A549 (cell line): ENCODE measurements around the gene CAVIN3. TPM values are rescaled to one million over a fixed set of nuclear protein-coding genes. Genes with fewer than 3 reads are reported as not detected.

Experiments
- ATAC-seq, 2 experiments: fragments of 200-7000 bp in 1 of 2; fragments of >200 bp in 1 of 2; cut with Nextera tagmentation in 1 of 2; cut with Tn5 transposase in 1 of 2; 3 replicates each; pipeline versions ENCODE4 v1.8.0 to v1.9.1; 2018 to 2020; ENCODE audit warnings: mild to moderate bottlenecking in 1 of 2, moderate library complexity in 1 of 2
- CTCF ChIA-PET: fragments of 300-600 bp; sonication (Branson Sonifier 250); formaldehyde crosslinking; extraction: SDS; loops from one replicate; lab custom pipeline; 2021; ENCODE audit warnings: antibody characterized with exemption, inconsistent platforms; lab: Yijun Ruan, JAX
- POLR2A ChIA-PET: fragments of 350-600 bp; formaldehyde crosslinking; extraction: SDS; loops from one replicate; lab custom pipeline; 2021; ENCODE audit warnings: antibody characterized with exemption, inconsistent platforms; lab: Yijun Ruan, JAX
- DNase-seq, 2 experiments: peaks; one replicate each; pipeline versions ENCODE4 v3.0.0 to v3.0.0-alpha.2; 2011 to 2016; ENCODE audit warnings: low read depth in 1 of 2, low spot score in 1 of 2
- FAIRE-seq: peaks from 2 replicates; lab custom pipeline; 2011; peaks lifted over from hg19 to GRCh38; lab: Jason Lieb, UNC
- H3K27ac ChIP-seq, 2 experiments: fragments of >200 bp; sonication (Bioruptor Twin); formaldehyde crosslinking; 3 replicates each; pipeline ENCODE4 v1.5.1; 2016 to 2017
- H3K4me1 ChIP-seq: fragments of >200 bp; sonication (Bioruptor Twin); formaldehyde crosslinking; 3 replicates; pipeline ENCODE4 v1.6.1; 2016
- H3K4me2 ChIP-seq: fragments of >200 bp; sonication (Bioruptor Twin); formaldehyde crosslinking; 3 replicates; pipeline ENCODE4 v1.6.1; 2016
- H3K4me3 ChIP-seq: fragments of >200 bp; sonication (Bioruptor Twin); formaldehyde crosslinking; 3 replicates; pipeline ENCODE4 v1.5.1; 2016
- H3K9me3 ChIP-seq: fragments of >200 bp; sonication (Bioruptor Twin); formaldehyde crosslinking; 3 replicates; pipeline ENCODE4 v1.6.1; 2016
- CHD2 ChIP-seq: fragments of 150-350 bp; IDR thresholded peaks from 2 replicates; pipeline ENCODE4 v1.6.1; 2014; ENCODE audit warnings: low read length; ENCODE audit not compliant: partially characterized antibody
- EHMT2 ChIP-seq: fragments of 200-600 bp; sonication (generic); IDR thresholded peaks from 2 replicates; pipeline ENCODE4 v1.6.1; 2016; ENCODE audit warnings: antibody characterized with exemption, low read depth, mild to moderate bottlenecking, moderate library complexity
- FOSB ChIP-seq: fragments of 250-450 bp; sonication (Bioruptor Pico); IDR thresholded peaks from 2 replicates; pipeline ENCODE4 v1.5.0; 2020; ENCODE audit warnings: mild to moderate bottlenecking, moderate library complexity
- GATA3 ChIP-seq: IDR thresholded peaks from 2 replicates; pipeline ENCODE4 v1.6.1; 2012; ENCODE audit warnings: borderline replicate concordance
- JUNB ChIP-seq: fragments of >200 bp; sonication (Bioruptor Twin); formaldehyde crosslinking; IDR thresholded peaks from 2 replicates; pipeline ENCODE4 v1.6.1; 2016
- KDM5A ChIP-seq: fragments of 200-600 bp; sonication (generic); IDR thresholded peaks from 2 replicates; pipeline ENCODE4 v1.6.1; 2016; ENCODE audit warnings: antibody characterized with exemption, mild to moderate bottlenecking
- NPAS2 ChIP-seq: fragments of 250-450 bp; sonication (Bioruptor Pico); IDR thresholded peaks from 2 replicates; pipeline ENCODE4 v1.8.0; 2022; ENCODE audit warnings: mild to moderate bottlenecking, moderate library complexity, borderline replicate concordance
- POLR2A ChIP-seq: IDR thresholded peaks from 2 replicates; pipeline ENCODE4 v1.6.1; 2012; ENCODE audit warnings: mild to moderate bottlenecking, low read length
- POLR2AphosphoS2 ChIP-seq: conservative IDR thresholded peaks from 2 replicates; pipeline ENCODE4 v1.6.1; 2012; ENCODE audit warnings: low read length, improper control_type of control experiment, inconsistent platforms
- RAD21 ChIP-seq, 2 experiments: fragments of >200 bp in 1 of 2; sonication (Bioruptor Twin) in 1 of 2; formaldehyde crosslinking in 1 of 2; IDR thresholded peaks in 1 of 2; conservative IDR thresholded peaks in 1 of 2; 2 replicates in 1 of 2; 3 replicates in 1 of 2; pipeline ENCODE4 v1.6.1; 2012 to 2018; ENCODE audit warnings: inconsistent platforms in 1 of 2
- RARB ChIP-seq: fragments of 250-450 bp; sonication (Bioruptor Pico); IDR thresholded peaks from 2 replicates; pipeline ENCODE4 v1.8.0; 2021; ENCODE audit warnings: mild to moderate bottlenecking, moderate library complexity
- SMC3 ChIP-seq: fragments of >200 bp; sonication (Bioruptor Twin); formaldehyde crosslinking; IDR thresholded peaks from 3 replicates; pipeline ENCODE4 v1.6.1; 2018; ENCODE audit warnings: inconsistent platforms
- SREBF2 ChIP-seq: fragments of 450-650 bp; IDR thresholded peaks from 2 replicates; pipeline ENCODE4 v1.6.1; 2014; ENCODE audit warnings: mild to moderate bottlenecking, moderate library complexity
- TFCP2L1 ChIP-seq: fragments of 250-450 bp; sonication (Bioruptor Pico); IDR thresholded peaks from 2 replicates; pipeline ENCODE4 v1.5.0; 2021; ENCODE audit warnings: mild to moderate bottlenecking
- ZC3H11A ChIP-seq: fragments of 450-650 bp; IDR thresholded peaks from 2 replicates; pipeline ENCODE4 v1.6.1; 2014; ENCODE audit warnings: antibody characterized with exemption, mild to moderate bottlenecking
- ZNF302 ChIP-seq: fragments of 250-450 bp; sonication (Bioruptor Pico); IDR thresholded peaks from 2 replicates; pipeline ENCODE4 v1.9.0; 2021; ENCODE audit warnings: inconsistent platforms, mild to moderate bottlenecking, moderate library complexity
- WGBS: methylation state at CpG from one replicate; pipeline ENCODE4 v1.1.6; 2017; ENCODE audit errors: missing lambda C conversion rate; 5-methylcytosine and 5-hydroxymethylcytosine counted together
- polyA plus RNA-seq, 4 experiments: library from polyadenylated mRNA; depleted of rRNA in 3 of 4; stranded (reverse); fragments of >200 nt; fragmentation: RNase III in 1 of 4; extraction: RNeasy Plus Mini Kit Qiagen cat#74134 plus additional on column Dnase treatment in 1 of 4; gene quantifications; 2 replicates in 3 of 4; 3 replicates in 1 of 4; pipeline ENCODE4 v1.2.3, GENCODE V29; 2011 to 2017
- TF ChIP-seq, protein P1 (sequence below): IDR thresholded peaks from 2 replicates; pipeline ENCODE4 v1.6.1; 2012
- TF ChIP-seq, protein P2 (sequence below): fragments of 200-600 bp; sonication (generic); IDR thresholded peaks from 2 replicates; pipeline ENCODE4 v1.6.1; 2016; ENCODE audit warnings: antibody characterized with exemption, mild to moderate bottlenecking, moderate library complexity
- TF ChIP-seq, protein P3 (sequence below): fragments of 250-450 bp; sonication (Bioruptor Pico); IDR thresholded peaks from 2 replicates; pipeline ENCODE4 v1.5.0; 2020; ENCODE audit warnings: low read depth, mild to moderate bottlenecking, moderate library complexity
- TF ChIP-seq, protein P4 (sequence below): fragments of >200 bp; sonication (Bioruptor Twin); formaldehyde crosslinking; IDR thresholded peaks from 3 replicates; pipeline ENCODE4 v1.5.1; 2016

The CAVIN3 gene
- polyA plus RNA-seq, 2 of the 4 experiments (the other 2 are of a cell fraction) = 6.0 to 26.7 TPM

DNA sequence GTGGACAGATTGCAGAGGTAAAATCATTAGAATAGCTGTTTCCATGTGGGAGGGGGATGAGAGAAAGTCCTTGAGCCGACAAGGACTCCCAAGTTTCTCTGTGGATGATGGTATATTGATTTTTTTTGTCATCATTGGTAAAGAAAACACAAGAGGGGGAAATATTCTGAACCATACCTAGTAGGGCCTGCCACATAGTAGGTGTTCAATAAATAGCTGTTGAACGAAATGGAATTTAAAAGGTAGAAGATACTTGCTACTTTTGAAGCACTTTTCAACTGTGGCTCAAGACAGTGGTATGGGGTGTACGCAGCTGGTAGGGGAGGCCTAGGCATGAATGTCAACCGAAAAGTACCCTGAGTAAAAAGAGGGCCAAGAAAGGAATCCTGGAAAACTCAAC lies 2.1 kb downstream of the CAVIN3 start:
- H3K27ac ChIP-seq = no peak overlapping the region

DNA sequence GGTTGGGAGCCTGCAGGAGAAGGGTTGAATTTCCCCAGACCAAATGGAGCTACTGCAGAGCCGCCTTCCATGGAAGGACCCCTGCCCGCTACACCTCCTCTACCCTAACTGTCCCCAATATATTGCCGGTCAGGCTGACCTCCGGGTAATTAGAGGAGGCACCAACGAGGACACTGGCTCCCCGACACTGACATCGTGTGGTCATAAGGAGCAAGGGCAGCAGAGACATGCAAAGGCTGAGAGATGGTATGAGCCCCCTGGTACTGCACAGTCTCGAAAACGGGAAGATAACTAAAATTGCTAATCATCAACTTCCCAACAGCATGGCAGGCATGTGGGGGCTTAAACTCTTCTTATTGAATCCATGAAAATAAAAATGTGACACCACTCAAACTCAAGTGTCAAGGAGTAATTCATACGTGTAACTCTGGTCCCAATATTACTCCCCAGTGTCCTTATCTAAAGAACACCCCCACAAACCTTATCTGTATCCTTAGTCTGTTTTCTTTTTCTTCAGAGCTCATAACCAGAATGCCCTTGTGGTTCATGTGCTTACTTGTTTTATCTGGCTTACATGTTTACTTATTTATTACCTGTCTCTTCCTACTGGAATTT lies 4.4 kb downstream of the CAVIN3 start:
- peak; percentile 88 for FAIRE-seq

More for the DNA sequence above, 2.1 kb downstream of the CAVIN3 start:
- FAIRE-seq = no peak
- Histone ChIP-seq H3K4me1 (peaks cover 15% of the 10 kb centered on the region; the same call in 2 of the 3 replicates), H3K9me3 (no peaks in the 10 kb centered on the region), H3K4me3 (no peak overlapping the region), H3K4me2 (peak overlapping the region; percentile 91; the same call in 1 of the 3 replicates)
- no peak for TF ChIP-seq GATA3
- TF ChIP-seq POLR2A = no peak
- TF ChIP-seq ZC3H11A = no peak
- TF ChIP-seq TFCP2L1 = no peak
- TF ChIP-seq POLR2AphosphoS2 = no peak
- no peak for TF ChIP-seq RARB (CRISPR knock-in tag)
- TF ChIP-seq, protein P1, sequence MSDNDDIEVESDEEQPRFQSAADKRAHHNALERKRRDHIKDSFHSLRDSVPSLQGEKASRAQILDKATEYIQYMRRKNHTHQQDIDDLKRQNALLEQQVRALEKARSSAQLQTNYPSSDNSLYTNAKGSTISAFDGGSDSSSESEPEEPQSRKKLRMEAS = no peak
- TF ChIP-seq KDM5A = no peak
- ATAC-seq = no peak
- POLR2A ChIA-PET = no interaction called here
- 77% methylated on average over 4 of the region's 4 CpGs for WGBS
- no peak for DNase-seq
- CTCF ChIA-PET = interaction anchor here (0.6 to 5.2 kb wide), 10 partner anchors 11 to 295 kb away, joined by 3 to 49 read pairs (median 6); no protein-coding TSS in a partner anchor

More for the DNA sequence above, 4.4 kb downstream of the CAVIN3 start:
- 5% methylated on average over 10 of the region's 10 CpGs for whole genome bisulfite sequencing
- POLR2A ChIA-PET = no interaction called here
- Histone ChIP-seq H3K4me1 (peaks cover 5% of the 10 kb centered on the region; the same call in 2 of the 3 replicates), H3K27ac (no peak overlapping the region), H3K4me2 (peak overlapping the region; percentile 32; the same call in 2 of the 3 replicates), H3K4me3 (no peak overlapping the region), H3K9me3 (no peaks in the 10 kb centered on the region)
- ATAC-seq (peak; percentile 62 to 75), DNase-seq (peak; percentile 58 to 82)
- TF ChIP-seq SREBF2 = no peak
- TF ChIP-seq, protein P2, sequence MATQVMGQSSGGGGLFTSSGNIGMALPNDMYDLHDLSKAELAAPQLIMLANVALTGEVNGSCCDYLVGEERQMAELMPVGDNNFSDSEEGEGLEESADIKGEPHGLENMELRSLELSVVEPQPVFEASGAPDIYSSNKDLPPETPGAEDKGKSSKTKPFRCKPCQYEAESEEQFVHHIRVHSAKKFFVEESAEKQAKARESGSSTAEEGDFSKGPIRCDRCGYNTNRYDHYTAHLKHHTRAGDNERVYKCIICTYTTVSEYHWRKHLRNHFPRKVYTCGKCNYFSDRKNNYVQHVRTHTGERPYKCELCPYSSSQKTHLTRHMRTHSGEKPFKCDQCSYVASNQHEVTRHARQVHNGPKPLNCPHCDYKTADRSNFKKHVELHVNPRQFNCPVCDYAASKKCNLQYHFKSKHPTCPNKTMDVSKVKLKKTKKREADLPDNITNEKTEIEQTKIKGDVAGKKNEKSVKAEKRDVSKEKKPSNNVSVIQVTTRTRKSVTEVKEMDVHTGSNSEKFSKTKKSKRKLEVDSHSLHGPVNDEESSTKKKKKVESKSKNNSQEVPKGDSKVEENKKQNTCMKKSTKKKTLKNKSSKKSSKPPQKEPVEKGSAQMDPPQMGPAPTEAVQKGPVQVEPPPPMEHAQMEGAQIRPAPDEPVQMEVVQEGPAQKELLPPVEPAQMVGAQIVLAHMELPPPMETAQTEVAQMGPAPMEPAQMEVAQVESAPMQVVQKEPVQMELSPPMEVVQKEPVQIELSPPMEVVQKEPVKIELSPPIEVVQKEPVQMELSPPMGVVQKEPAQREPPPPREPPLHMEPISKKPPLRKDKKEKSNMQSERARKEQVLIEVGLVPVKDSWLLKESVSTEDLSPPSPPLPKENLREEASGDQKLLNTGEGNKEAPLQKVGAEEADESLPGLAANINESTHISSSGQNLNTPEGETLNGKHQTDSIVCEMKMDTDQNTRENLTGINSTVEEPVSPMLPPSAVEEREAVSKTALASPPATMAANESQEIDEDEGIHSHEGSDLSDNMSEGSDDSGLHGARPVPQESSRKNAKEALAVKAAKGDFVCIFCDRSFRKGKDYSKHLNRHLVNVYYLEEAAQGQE = no peak
- TF ChIP-seq NPAS2 (CRISPR knock-in tag) = no peak
- no peak for TF ChIP-seq FOSB (CRISPR knock-in tag)
- TF ChIP-seq RAD21 (conservative IDR thresholded peaks at IDR 0.05 in 1 of 2, IDR thresholded peaks at IDR 0.05 in 1 of 2) = peak; percentile 69 to 74
- peak; percentile 64 for TF ChIP-seq SMC3
- TF ChIP-seq CHD2 = no peak
- TF ChIP-seq, protein P3, sequence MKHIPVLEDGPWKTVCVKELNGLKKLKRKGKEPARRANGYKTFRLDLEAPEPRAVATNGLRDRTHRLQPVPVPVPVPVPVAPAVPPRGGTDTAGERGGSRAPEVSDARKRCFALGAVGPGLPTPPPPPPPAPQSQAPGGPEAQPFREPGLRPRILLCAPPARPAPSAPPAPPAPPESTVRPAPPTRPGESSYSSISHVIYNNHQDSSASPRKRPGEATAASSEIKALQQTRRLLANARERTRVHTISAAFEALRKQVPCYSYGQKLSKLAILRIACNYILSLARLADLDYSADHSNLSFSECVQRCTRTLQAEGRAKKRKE (CRISPR knock-in tag) = no peak
- no peak for TF ChIP-seq JUNB
- TF ChIP-seq ZNF302 = no peak
- TF ChIP-seq, protein P4, sequence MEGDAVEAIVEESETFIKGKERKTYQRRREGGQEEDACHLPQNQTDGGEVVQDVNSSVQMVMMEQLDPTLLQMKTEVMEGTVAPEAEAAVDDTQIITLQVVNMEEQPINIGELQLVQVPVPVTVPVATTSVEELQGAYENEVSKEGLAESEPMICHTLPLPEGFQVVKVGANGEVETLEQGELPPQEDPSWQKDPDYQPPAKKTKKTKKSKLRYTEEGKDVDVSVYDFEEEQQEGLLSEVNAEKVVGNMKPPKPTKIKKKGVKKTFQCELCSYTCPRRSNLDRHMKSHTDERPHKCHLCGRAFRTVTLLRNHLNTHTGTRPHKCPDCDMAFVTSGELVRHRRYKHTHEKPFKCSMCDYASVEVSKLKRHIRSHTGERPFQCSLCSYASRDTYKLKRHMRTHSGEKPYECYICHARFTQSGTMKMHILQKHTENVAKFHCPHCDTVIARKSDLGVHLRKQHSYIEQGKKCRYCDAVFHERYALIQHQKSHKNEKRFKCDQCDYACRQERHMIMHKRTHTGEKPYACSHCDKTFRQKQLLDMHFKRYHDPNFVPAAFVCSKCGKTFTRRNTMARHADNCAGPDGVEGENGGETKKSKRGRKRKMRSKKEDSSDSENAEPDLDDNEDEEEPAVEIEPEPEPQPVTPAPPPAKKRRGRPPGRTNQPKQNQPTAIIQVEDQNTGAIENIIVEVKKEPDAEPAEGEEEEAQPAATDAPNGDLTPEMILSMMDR = peak; percentile 65
- no peak for TF ChIP-seq EHMT2
- CTCF ChIA-PET = interaction anchor here (0.7 to 5.2 kb wide), 27 partner anchors 9 to 387 kb away, joined by 3 to 49 read pairs (median 4); no protein-coding TSS in a partner anchor
